GM10266 (cell line): ENCODE results near the gene EML4.
"Not testable (repeated sequence)": the region's sequence is repeated elsewhere in the genome, so short reads cannot be mapped to it uniquely, and the experiment has no call there.

ENCODE experiments used
- DNase-seq: peaks from one replicate; pipeline ENCODE4 v3.0.0; 2012; ENCODE audit errors: extremely low spot score
- TF ChIP-seq, protein P1 (sequence below): IDR thresholded peaks from 2 replicates; pipeline ENCODE4 v1.5.1; 2012; ENCODE audit warnings: mild to moderate bottlenecking, low read depth; ENCODE audit not compliant: control insufficient read depth, insufficient read depth; ENCODE audit errors: missing control alignments

Gene EML4

GRCh38 chr2:42368817-42369531, 199.8 kb downstream of the EML4 start:
- TF ChIP-seq, protein P1, sequence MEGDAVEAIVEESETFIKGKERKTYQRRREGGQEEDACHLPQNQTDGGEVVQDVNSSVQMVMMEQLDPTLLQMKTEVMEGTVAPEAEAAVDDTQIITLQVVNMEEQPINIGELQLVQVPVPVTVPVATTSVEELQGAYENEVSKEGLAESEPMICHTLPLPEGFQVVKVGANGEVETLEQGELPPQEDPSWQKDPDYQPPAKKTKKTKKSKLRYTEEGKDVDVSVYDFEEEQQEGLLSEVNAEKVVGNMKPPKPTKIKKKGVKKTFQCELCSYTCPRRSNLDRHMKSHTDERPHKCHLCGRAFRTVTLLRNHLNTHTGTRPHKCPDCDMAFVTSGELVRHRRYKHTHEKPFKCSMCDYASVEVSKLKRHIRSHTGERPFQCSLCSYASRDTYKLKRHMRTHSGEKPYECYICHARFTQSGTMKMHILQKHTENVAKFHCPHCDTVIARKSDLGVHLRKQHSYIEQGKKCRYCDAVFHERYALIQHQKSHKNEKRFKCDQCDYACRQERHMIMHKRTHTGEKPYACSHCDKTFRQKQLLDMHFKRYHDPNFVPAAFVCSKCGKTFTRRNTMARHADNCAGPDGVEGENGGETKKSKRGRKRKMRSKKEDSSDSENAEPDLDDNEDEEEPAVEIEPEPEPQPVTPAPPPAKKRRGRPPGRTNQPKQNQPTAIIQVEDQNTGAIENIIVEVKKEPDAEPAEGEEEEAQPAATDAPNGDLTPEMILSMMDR: no peak
- no peak for DNase-seq

DNA sequence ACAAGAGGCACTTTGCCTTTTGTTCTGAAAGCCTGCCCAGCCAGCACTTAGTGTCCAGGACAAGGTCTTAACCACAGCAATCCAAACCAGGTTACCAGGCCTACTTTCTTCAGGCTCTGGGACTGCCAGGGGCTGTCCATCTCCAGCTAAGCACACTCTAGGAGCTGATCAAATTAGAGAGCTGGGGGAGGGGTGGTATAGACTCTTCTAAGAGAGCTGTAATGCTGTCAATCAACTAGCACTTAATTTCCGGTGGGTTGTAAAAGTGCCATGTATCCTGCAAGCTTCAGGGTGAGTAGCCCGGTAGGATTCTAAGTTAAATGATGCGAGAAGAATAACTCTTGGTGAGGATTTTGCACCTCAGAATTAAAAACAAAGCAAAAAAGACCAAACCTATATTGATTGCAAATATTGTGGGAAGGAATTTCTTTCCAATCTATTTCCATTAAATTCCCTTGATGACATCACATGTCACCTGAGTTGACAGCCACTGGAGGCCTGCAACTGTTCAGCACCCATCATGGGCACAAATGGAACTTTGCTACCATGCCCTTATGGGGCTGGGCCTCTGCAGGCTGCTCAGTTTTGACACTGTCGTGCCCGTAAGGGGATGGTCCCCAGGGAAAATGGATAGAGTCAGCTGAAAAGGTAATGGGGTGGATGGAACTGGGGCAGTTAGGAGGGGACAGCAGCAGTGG, 200.5 kb downstream of the EML4 start:
- no peak for DNase-seq
- TF ChIP-seq, protein P1: no peak

DNA sequence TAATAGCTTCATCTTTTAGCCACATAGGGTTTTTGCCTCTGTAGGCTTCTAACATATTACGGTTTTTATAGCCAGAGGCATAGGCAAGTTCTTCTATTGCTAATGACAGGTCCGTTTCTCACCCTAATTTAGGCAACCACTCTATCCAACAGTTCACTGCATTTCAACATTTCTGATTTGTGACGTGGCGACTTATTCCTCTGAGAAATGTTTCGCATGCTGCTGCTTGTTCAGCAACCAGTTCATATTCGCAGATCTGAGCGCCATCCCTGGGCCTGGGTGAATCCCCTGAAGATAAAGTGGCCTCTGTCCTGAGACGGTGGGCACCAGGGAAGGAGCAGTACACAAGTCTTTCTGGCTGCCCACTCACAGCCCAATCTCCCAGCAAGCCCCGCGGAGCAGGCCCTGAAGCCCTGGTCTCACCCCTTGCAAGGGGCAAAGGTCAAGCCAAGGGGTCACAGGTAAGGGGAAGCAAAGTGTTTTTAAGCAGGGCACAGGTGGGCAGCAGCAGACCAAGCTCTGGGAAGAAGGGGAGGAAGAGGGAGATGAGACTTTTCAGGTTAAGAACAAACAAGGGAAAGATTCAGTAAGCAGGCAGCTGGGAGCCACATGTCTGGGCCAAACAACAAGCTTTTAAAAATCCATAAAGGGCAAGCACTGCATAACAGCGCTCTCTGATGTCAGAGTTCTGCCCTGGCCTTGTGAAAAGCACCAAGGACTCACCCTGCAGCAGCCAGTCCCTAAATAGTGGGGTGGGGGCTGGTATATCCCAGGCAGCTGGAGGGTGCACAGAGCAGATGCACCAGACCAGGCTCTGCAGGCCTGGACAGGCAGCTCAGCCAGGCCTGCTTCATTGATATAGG, 202.7 kb downstream of the EML4 start:
- DNase-seq: no peak
- TF ChIP-seq, protein P1: no peak

GRCh38 chr2:42372474-42373200, 203.5 kb downstream of the EML4 start:
- no peak for DNase-seq

GRCh38 chr2:42376758-42377157, 207.6 kb downstream of the EML4 start:
- TF ChIP-seq, protein P1: no peak
- DNase-seq: no peak

More at GRCh38 chr2:42372474-42373200, 203.5 kb downstream of the EML4 start:
- TF ChIP-seq, protein P1: no peak

DNA sequence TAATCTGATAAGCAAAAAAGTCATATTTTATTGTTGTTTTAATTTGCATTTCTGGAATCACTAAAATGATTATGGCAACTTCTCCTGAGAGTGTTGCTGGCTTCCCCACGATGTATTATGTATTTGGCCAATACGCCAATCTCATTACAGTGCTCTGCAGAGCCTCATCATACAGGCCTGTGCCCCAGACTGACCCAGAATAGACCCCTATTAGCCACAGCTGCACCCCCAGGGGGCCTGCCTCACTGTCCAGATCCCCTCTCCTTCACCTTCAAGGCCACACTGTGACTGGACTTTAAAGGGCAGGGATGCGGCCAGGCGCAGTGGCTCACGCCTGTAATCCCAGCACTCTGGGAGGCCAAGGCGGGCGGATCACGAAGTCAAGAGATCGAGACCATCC, 209.3 kb downstream of the EML4 start:
- DNase-seq: no peak
- TF ChIP-seq, protein P1: no peak

DNA sequence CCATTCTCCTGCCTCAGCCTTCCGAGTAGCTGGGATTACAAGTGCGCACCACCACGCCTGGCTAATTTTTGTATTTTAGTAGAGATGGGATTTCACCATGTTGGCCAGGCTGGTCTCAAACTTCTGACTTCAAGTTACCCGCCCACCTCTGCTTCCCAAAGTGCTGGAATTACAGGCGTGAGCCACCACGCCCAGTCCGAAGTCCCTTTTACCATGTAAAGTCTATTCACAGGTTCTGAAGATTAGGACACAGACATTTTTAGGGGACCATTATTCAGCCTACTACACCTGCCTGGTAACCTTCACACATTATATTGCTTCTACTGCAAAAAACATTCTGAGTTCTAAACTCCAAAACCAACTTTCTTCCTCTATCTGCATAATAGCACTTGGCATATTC, 210.9 kb downstream of the EML4 start:
- DNase-seq: not testable (repeated sequence)
